Measurements from ENCODE around the gene TRIM67. TPM values are rescaled to one million over a fixed set of nuclear protein-coding genes. Genes with fewer than 3 reads are reported as not detected.

Gene TRIM67
- total RNA-seq, 2 donors from 2014 or later, result under 0.01 TPM; not detected in 1

- no peaks in the 10 kb centered on the region for H3K4me1 ChIP-seq
- TF ChIP-seq POLR2A (IDR thresholded peaks at IDR 0.05), result no peak
- TF ChIP-seq CTCF (IDR thresholded peaks at IDR 0.05), result no peak
- H3K9me3 ChIP-seq, result peaks cover 0 to 5% (median 0%) of the 10 kb centered on the region in 3 donors
- DNase-seq, result no peak
- H3K4me3 ChIP-seq, result no peak overlapping the region
- no peak for ATAC-seq
- H3K27me3 ChIP-seq, result no peaks in the 10 kb centered on the region
- H3K27ac ChIP-seq, result no peak overlapping the region
- 34 to 37% methylated on average over 5 of the region's 5 CpGs for WGBS, 2 donors
- no peaks in the 10 kb centered on the region for H3K36me3 ChIP-seq (replicated peaks in 1 of 2; ENCODE audit: insufficient read depth in 1 of 2, low read depth in 2 of 2)
- intact Hi-C loops (cut with DNase I), result no loop called here
These were observed 15.4 kb downstream of the TRIM67 start for GRCh38 chr1:231177226-231177625.

- TF ChIP-seq CTCF (IDR thresholded peaks at IDR 0.05) (no peak), POLR2A (IDR thresholded peaks at IDR 0.05) (no peak)
- WGBS, 2 donors, result 55 to 76% methylated on average over 1 of the region's 1 CpG
These were observed 16.1 kb downstream of the TRIM67 start for GRCh38 chr1:231177936-231178335.

GRCh38 chr1:231178970-231179369 lies 17.1 kb downstream of the TRIM67 start:
- intact Hi-C loops (cut with DNase I), result no loop called here
- H3K4me3 ChIP-seq, result no peak overlapping the region
- peaks cover 0 to 5% (median 0%) of the 10 kb centered on the region in 3 donors for H3K9me3 ChIP-seq
- H3K27ac ChIP-seq, result no peak overlapping the region
- DNase-seq, result no peak
- H3K36me3 ChIP-seq (replicated peaks in 1 of 2; ENCODE audit: insufficient read depth in 1 of 2, low read depth in 2 of 2), result no peaks in the 10 kb centered on the region
- ATAC-seq, result no peak
- 88% methylated on average over 2 of the region's 2 CpGs; no CpG with 5 or more reads in 1 of the 2 donors for WGBS, 2 donors
- H3K27me3 ChIP-seq, result no peaks in the 10 kb centered on the region
- no peak for TF ChIP-seq POLR2A (IDR thresholded peaks at IDR 0.05)
- TF ChIP-seq CTCF (IDR thresholded peaks at IDR 0.05), result no peak
- no peaks in the 10 kb centered on the region for H3K4me1 ChIP-seq

More at GRCh38 chr1:231177936-231178335, 16.1 kb downstream of the TRIM67 start:
- no peak overlapping the region for H3K4me3 ChIP-seq
- no peak for ATAC-seq
- H3K27me3 ChIP-seq, result no peaks in the 10 kb centered on the region
- no peak for DNase-seq
- no peak overlapping the region for H3K27ac ChIP-seq
- H3K4me1 ChIP-seq, result no peaks in the 10 kb centered on the region
- intact Hi-C loops (cut with DNase I), result no loop called here
- peaks cover 0 to 5% (median 0%) of the 10 kb centered on the region in 3 donors for H3K9me3 ChIP-seq
- H3K36me3 ChIP-seq (replicated peaks in 1 of 2; ENCODE audit: insufficient read depth in 1 of 2, low read depth in 2 of 2), result no peaks in the 10 kb centered on the region

- no peak for ATAC-seq
- H3K27me3 ChIP-seq, result no peaks in the 10 kb centered on the region
These were observed 18.2 kb downstream of the TRIM67 start for GRCh38 chr1:231180034-231180433.

More at GRCh38 chr1:231180034-231180433, 18.2 kb downstream of the TRIM67 start:
- intact Hi-C loops (cut with DNase I), result no loop called here
- Histone ChIP-seq H3K9me3 (peaks cover 0 to 5% (median 0%) of the 10 kb centered on the region in 3 donors), H3K4me3 (no peak overlapping the region), H3K4me1 (no peaks in the 10 kb centered on the region), H3K27ac (no peak overlapping the region), H3K36me3 (replicated peaks in 1 of 2; ENCODE audit: insufficient read depth in 1 of 2, low read depth in 2 of 2) (no peaks in the 10 kb centered on the region)
- 97 to 100% methylated on average over 1 of the region's 1 CpG for WGBS, 2 donors
- no peak for DNase-seq
- TF ChIP-seq POLR2A (IDR thresholded peaks at IDR 0.05) (no peak), CTCF (IDR thresholded peaks at IDR 0.05) (no peak)

Data from body of pancreas (tissue), 4 donors.